Fibroblast of lung (primary cell): Measurements from ENCODE around the gene TNIP1.

ENCODE experiments used
- CTCF ChIP-seq, 2 donors: IDR thresholded peaks in 1 of 2; conservative IDR thresholded peaks in 1 of 2; 1 replicate in 1 of 2; 2 replicates in 1 of 2; pipeline ENCODE4 v1.5.1; 2011 to 2012; ENCODE audit warnings: low read length in 2 of 2, control low read depth in 1 of 2, inconsistent platforms in 1 of 2, low read depth in 1 of 2, mild to moderate bottlenecking in 1 of 2
- EZH2 ChIP-seq: IDR thresholded peaks from 2 replicates; pipeline ENCODE4 v1.5.1; 2012; ENCODE audit warnings: low read length, control low read depth, mild to moderate bottlenecking; ENCODE audit errors: missing control alignments

- peak; percentile 37 to 54 for TF ChIP-seq CTCF (conservative IDR thresholded peaks at IDR 0.05 in 1 of 2, IDR thresholded peaks at IDR 0.05 in 1 of 2; ENCODE audit: low read depth in 1 of 2, low read length in 2 of 2)
- TF ChIP-seq EZH2 = no peak
Observed at GRCh38 chr5:151048526-151048925, 32.3 kb downstream of the TNIP1 start.
